DOHH2 (cell line): Measurements from ENCODE around the gene SYNJ2.

ENCODE experiments used
- EZH2phosphoT487 ChIP-seq: fragments of 200-600 bp; sonication (generic); IDR thresholded peaks from 2 replicates; pipeline ENCODE4 v1.6.1; 2017; ENCODE audit warnings: borderline replicate concordance, mild to moderate bottlenecking, antibody characterized with exemption, low read length, moderate library complexity, mixed read lengths
- TF ChIP-seq, protein P1 (sequence below): fragments of 200-600 bp; sonication (generic); IDR thresholded peaks from one replicate; pipeline ENCODE4 v1.5.1; 2014; ENCODE audit warnings: antibody characterized with exemption, mild to moderate bottlenecking, low read depth, low read length; ENCODE audit not compliant: poor library complexity, severe bottlenecking

DNA sequence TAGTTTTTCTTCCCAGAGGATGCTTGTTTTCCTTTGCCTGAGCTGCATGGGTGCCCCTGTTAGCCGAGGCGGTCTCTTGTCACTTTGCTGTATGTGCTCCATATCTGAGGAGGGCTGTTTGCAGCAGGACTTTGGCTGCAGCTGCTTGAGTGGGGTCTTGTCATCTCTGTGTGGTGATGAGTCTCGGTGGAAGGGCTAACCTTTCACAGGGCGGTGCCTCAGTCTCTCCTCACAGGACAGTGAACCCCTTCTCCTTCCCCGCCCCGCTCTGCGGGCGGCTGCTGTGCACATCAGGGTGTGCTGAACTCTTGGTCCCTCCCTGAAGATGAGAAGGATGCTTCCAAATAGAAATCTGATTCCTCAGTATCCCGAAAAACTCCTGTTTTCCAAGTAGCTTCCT lies 75.1 kb downstream of the SYNJ2 start:
- TF ChIP-seq, protein P1, sequence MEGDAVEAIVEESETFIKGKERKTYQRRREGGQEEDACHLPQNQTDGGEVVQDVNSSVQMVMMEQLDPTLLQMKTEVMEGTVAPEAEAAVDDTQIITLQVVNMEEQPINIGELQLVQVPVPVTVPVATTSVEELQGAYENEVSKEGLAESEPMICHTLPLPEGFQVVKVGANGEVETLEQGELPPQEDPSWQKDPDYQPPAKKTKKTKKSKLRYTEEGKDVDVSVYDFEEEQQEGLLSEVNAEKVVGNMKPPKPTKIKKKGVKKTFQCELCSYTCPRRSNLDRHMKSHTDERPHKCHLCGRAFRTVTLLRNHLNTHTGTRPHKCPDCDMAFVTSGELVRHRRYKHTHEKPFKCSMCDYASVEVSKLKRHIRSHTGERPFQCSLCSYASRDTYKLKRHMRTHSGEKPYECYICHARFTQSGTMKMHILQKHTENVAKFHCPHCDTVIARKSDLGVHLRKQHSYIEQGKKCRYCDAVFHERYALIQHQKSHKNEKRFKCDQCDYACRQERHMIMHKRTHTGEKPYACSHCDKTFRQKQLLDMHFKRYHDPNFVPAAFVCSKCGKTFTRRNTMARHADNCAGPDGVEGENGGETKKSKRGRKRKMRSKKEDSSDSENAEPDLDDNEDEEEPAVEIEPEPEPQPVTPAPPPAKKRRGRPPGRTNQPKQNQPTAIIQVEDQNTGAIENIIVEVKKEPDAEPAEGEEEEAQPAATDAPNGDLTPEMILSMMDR: no peak
- no peak for TF ChIP-seq EZH2phosphoT487
